GM12801 (cell line): ENCODE measurements around the gene FAM221A.

Experiments
- TF ChIP-seq, protein P1 (sequence below): IDR thresholded peaks from one replicate; pipeline ENCODE4 v1.5.1; 2011; ENCODE audit warnings: control low read depth; ENCODE audit not compliant: insufficient read length; ENCODE audit errors: extremely low read depth

FAM221A gene, protein sequence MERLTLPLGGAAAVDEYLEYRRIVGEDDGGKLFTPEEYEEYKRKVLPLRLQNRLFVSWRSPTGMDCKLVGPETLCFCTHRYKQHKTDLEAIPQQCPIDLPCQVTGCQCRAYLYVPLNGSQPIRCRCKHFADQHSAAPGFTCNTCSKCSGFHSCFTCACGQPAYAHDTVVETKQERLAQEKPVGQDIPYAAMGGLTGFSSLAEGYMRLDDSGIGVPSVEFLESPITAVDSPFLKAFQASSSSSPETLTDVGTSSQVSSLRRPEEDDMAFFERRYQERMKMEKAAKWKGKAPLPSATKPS

DNA sequence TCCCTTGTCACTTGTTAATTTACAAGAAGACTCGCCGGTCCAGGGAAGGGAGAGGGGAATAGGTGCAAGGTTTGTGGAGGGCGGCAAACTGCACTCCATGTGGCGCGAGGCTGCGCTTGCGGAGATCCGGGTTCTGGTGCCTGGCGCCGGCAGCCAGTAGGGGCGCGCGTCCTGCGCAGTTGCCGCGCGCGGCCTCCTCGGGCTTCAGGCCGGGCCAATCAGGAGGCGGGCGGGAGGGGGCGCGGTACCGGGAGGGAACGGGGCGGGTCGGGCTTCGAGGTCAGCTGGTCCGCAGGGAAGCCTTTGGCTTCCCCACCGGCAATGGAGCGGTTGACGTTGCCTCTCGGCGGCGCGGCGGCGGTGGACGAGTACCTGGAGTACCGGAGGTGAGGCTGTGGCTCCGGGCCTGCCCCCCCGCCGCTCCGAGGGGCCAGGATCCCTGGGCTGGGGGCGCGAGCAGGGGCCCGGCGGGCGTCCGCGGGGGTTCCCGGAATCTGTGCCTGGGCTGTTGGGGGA is at the start of gene FAM221A:
Gene FAM221A, plus strand, starts transcription at position 302 of the 516 bp plus-strand sequence. Its CDS starts 20 bp downstream, at position 322.
- TF ChIP-seq, protein P1, sequence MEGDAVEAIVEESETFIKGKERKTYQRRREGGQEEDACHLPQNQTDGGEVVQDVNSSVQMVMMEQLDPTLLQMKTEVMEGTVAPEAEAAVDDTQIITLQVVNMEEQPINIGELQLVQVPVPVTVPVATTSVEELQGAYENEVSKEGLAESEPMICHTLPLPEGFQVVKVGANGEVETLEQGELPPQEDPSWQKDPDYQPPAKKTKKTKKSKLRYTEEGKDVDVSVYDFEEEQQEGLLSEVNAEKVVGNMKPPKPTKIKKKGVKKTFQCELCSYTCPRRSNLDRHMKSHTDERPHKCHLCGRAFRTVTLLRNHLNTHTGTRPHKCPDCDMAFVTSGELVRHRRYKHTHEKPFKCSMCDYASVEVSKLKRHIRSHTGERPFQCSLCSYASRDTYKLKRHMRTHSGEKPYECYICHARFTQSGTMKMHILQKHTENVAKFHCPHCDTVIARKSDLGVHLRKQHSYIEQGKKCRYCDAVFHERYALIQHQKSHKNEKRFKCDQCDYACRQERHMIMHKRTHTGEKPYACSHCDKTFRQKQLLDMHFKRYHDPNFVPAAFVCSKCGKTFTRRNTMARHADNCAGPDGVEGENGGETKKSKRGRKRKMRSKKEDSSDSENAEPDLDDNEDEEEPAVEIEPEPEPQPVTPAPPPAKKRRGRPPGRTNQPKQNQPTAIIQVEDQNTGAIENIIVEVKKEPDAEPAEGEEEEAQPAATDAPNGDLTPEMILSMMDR: no peak

DNA sequence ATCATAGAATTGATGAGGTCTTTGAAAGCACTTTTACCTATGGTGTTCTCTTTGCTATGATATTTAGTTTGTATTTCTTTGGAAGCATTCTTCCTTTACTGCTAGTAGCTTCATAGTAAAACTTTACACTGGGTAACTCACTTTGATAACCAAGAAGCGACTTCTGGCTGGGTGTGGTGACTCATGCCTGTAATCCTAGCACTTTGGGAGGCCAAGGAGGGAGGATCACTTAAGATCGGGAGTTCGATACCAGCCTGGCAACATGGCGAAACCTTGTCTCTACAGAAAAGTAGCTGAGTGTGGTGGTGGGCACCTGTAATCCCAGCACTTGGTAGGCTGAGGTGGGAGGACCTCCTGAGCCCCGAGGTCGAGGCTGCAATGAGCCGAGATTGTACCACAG is 46.6 kb upstream of the FAM221A start:
- TF ChIP-seq, protein P1: no peak

DNA sequence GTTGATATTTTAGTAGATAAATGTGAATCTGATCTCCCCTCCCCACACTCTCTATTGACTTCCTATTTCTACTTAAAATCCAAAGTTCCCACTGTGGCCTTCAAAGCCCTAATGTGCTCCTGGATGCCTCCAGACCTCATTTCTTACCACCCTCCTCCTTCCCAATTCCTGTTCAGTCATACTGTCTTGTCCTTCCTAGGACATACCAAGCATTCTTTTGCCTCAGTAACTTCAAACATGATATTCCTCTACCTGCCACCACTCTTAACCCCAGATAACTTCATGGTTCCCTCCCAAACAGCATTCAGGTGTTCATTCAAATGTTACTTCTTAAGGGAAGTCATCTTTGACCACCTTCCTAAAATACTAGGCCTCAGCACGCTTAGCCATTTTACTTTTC is 34.2 kb upstream of the FAM221A start:
- TF ChIP-seq, protein P1: no peak

DNA sequence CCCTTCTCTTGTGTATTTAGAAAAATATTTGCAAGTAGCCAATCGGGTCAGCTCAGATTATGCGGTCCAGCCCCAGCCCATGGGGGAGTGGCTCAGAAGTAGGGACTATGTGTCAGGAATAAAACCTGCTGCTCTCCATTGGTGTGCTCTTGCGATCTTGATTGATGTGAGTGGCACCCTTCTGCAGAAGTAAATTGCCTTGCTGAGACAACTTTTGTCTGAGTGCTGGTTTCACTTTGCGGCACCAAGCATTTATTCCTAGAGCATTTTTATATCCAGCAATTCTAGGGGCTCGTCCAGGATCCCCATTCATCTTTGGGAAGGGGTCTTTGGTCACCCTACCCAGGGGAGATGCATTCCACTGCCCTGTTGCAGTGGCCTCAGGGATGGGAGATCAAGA is 26.1 kb upstream of the FAM221A start:
- TF ChIP-seq, protein P1: no peak

DNA sequence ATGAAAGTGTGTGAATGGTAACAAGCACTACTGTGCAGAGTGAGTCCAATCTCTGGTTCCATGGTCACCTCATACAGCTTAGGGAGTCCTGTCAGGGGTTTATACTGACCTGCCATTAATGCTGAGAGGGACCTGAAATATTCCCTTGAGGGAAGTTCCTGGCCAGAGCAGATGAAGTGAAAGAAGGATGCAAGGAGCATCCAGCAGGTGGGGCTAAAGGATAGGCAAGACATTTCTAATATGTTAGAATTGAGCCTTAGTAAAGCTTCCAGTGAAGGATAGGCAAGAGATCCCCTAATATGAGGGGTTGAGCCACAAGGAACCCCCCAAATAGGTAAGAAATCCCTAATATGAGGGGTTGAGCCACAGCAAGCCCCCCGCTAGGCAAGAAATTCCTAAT is 25.5 kb upstream of the FAM221A start:
- TF ChIP-seq, protein P1: no peak

DNA sequence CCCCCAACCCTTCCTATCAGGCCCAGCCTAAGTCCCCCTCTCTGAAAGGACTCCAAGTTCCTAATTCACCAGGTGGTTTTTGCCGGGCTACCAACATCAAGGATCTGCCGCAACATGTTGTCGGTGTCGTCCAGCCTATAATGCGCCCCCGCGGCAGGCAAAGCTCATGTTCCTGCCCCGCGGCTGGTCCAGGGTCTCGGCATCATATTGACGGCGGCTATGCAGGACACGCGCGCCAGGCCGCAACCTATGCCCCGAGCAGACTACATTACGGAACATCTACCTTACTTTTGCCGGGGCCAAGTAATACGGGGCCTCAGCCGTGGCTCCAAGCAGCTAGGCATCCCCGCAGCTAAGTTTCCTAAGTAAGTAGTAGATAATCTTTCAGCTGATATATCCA is 24.6 kb upstream of the FAM221A start:
- TF ChIP-seq, protein P1: no peak

DNA sequence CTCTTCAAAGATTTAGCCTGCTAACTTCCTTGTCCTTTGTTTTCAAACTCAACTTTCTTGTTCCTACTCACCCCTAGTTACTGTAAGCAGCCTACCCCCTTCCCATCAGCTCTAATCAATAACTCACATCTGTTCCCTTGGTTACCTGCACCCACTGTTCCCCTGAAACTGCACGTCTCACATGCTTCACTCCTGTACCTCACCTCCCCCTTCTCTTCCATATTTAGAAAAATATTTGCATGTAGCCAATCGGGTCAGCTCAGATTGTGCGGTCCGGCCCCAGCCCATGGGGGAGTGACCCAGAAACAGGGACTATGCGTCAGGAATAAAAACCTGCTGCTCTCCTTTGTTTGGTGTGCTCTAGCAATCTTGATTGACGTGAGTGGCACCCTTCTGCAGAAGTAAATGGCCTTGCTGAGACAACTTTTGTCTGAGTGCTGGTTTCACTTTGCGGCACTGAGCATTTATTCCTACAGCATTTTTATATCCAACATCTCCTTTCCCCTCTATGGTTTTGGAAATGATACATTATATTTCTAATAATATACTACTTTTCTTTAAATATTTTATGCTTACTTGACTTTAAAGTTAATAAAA is 21.1 kb upstream of the FAM221A start:
- TF ChIP-seq, protein P1: no peak
